ENCODE measurements around the gene PGBD1. TPM values are rescaled to one million over a fixed set of nuclear protein-coding genes. Genes with fewer than 3 reads are reported as not detected.
"Not testable (repeated sequence)": the region's sequence is repeated elsewhere in the genome, so short reads cannot be mapped to it uniquely, and the experiment has no call there.

PGBD1 gene
- total RNA-seq, 1 experiment from 2014 or later: 3.6 TPM

- TF ChIP-seq EZH2 (IDR thresholded peaks at IDR 0.05; ENCODE audit: low read depth) (no peak), CTCF (conservative IDR thresholded peaks at IDR 0.05) (no peak)
- Histone ChIP-seq H3K9me2 (ENCODE audit: insufficient read depth) (no peaks in the 10 kb centered on the region), H2AFZ (no peak overlapping the region), H3K36me3 (ENCODE audit: low read depth) (no peaks in the 10 kb centered on the region), H3K4me2 (no peak overlapping the region), H3K27ac (no peak overlapping the region), H3K79me2 (ENCODE audit: low read depth) (no peaks in the 10 kb centered on the region), H3K9me3 (ENCODE audit: insufficient read depth, low read depth) (no peaks in the 10 kb centered on the region), H3K4me3 (no peak overlapping the region), H3K27me3 (ENCODE audit: insufficient read depth, low read depth) (no peaks in the 10 kb centered on the region), H3F3A (ENCODE audit: insufficient read depth, low read depth) (no peaks in the 10 kb centered on the region), H3K4me1 (replicated peaks; ENCODE audit: insufficient read depth) (no peaks in the 10 kb centered on the region), H4K20me1 (ENCODE audit: insufficient read depth) (no peaks in the 10 kb centered on the region)
- no TSS peak for BruUV-seq (replicated peaks)
- ChIA-PET CTCF (no interaction called here), POLR2A (ENCODE audit: unreplicated experiment) (no interaction called here)
- DNase-seq: no peak
- intact Hi-C loops (cut with micrococcal nuclease; ENCODE audit: unreplicated experiment): no loop called here
These were observed 22.2 kb downstream of the PGBD1 start for GRCh38 chr6:28303570-28303969.

- H3K9me3 ChIP-seq (ENCODE audit: insufficient read depth, low read depth); POLR2A ChIA-PET (ENCODE audit: unreplicated experiment); H4K20me1 ChIP-seq (ENCODE audit: insufficient read depth); H3K4me3 ChIP-seq; H3K79me2 ChIP-seq (ENCODE audit: low read depth); BruUV-seq (replicated peaks); H3K4me1 ChIP-seq (replicated peaks; ENCODE audit: insufficient read depth); H3K4me2 ChIP-seq; H3K9me2 ChIP-seq (ENCODE audit: insufficient read depth); H3F3A ChIP-seq (ENCODE audit: insufficient read depth, low read depth); intact Hi-C loops (cut with micrococcal nuclease; ENCODE audit: unreplicated experiment); H3K36me3 ChIP-seq (ENCODE audit: low read depth); H3K27me3 ChIP-seq (ENCODE audit: insufficient read depth, low read depth); DNase-seq; H2AFZ ChIP-seq; H3K27ac ChIP-seq: not testable (repeated sequence)
- CTCF ChIA-PET: interaction anchor here (0.6 kb wide), 1 partner anchor 122 kb away, joined by 3 read pairs; no protein-coding TSS in a partner anchor
These were observed 25.0 kb downstream of the PGBD1 start for GRCh38 chr6:28306363-28306762.

- CTCF ChIA-PET: no interaction called here
- Histone ChIP-seq H3K9me2 (ENCODE audit: insufficient read depth) (no peaks in the 10 kb centered on the region), H3K4me1 (replicated peaks; ENCODE audit: insufficient read depth) (no peaks in the 10 kb centered on the region), H4K20me1 (ENCODE audit: insufficient read depth) (no peaks in the 10 kb centered on the region), H3K9me3 (ENCODE audit: insufficient read depth, low read depth) (no peaks in the 10 kb centered on the region), H3K27ac (no peak overlapping the region), H3K36me3 (ENCODE audit: low read depth) (no peaks in the 10 kb centered on the region), H3F3A (ENCODE audit: insufficient read depth, low read depth) (no peaks in the 10 kb centered on the region), H2AFZ (no peak overlapping the region), H3K4me2 (no peak overlapping the region), H3K27me3 (ENCODE audit: insufficient read depth, low read depth) (no peaks in the 10 kb centered on the region), H3K4me3 (no peak overlapping the region), H3K79me2 (ENCODE audit: low read depth) (no peaks in the 10 kb centered on the region)
- no TSS peak for BruUV-seq (replicated peaks)
- DNase-seq: no peak
- POLR2A ChIA-PET (ENCODE audit: unreplicated experiment): no interaction called here
- no peak for TF ChIP-seq CTCF (conservative IDR thresholded peaks at IDR 0.05)
- TF ChIP-seq EZH2 (IDR thresholded peaks at IDR 0.05; ENCODE audit: low read depth): no peak
- intact Hi-C loops (cut with micrococcal nuclease; ENCODE audit: unreplicated experiment): no loop called here
These were observed 29.9 kb downstream of the PGBD1 start for GRCh38 chr6:28311139-28311823.

- H3K36me3 ChIP-seq (ENCODE audit: low read depth): no peaks in the 10 kb centered on the region
- no TSS peak for BruUV-seq (replicated peaks)
- H3F3A ChIP-seq (ENCODE audit: insufficient read depth, low read depth): no peaks in the 10 kb centered on the region
- no peaks in the 10 kb centered on the region for H3K27me3 ChIP-seq (ENCODE audit: insufficient read depth, low read depth)
- H3K4me1 ChIP-seq (replicated peaks; ENCODE audit: insufficient read depth): no peaks in the 10 kb centered on the region
- POLR2A ChIA-PET (ENCODE audit: unreplicated experiment): no interaction called here
- no peaks in the 10 kb centered on the region for H3K79me2 ChIP-seq (ENCODE audit: low read depth)
- H3K9me3 ChIP-seq (ENCODE audit: insufficient read depth, low read depth): no peaks in the 10 kb centered on the region
- no peak overlapping the region for H3K4me2 ChIP-seq
- CTCF ChIA-PET: no interaction called here
- no peak overlapping the region for H3K27ac ChIP-seq
- H4K20me1 ChIP-seq (ENCODE audit: insufficient read depth): no peaks in the 10 kb centered on the region
- intact Hi-C loops (cut with micrococcal nuclease; ENCODE audit: unreplicated experiment): no loop called here
- no peak for DNase-seq
- no peak overlapping the region for H2AFZ ChIP-seq
- no peak overlapping the region for H3K4me3 ChIP-seq
- H3K9me2 ChIP-seq (ENCODE audit: insufficient read depth): no peaks in the 10 kb centered on the region
- TF ChIP-seq CTCF (conservative IDR thresholded peaks at IDR 0.05) (no peak), EZH2 (IDR thresholded peaks at IDR 0.05; ENCODE audit: low read depth) (no peak)
These were observed 31.6 kb downstream of the PGBD1 start for GRCh38 chr6:28312939-28313338.

All from PC-9 (cell line).